B cell (primary cell): Measurements from ENCODE around the gene COPS3. TPM values are rescaled to one million over a fixed set of nuclear protein-coding genes. Genes with fewer than 3 reads are reported as not detected.

Experiments used
- ATAC-seq: fragments of 200-7000 bp; cut with Tn5 transposase; one replicate; pipeline ENCODE4 v1.10.0; 2021; ENCODE audit warnings: low read depth, mild to moderate bottlenecking, moderate number of reproducible peaks, moderate library complexity
- CTCF ChIA-PET: fragments of 350-600 bp; sonication (Branson Sonifier 250); formaldehyde crosslinking; loops from one replicate; lab custom pipeline; 2021; ENCODE audit warnings: antibody characterized with exemption, inconsistent platforms; lab: Charles Lee
- POLR2A ChIA-PET: fragments of 350-600 bp; sonication (Branson Sonifier 250); formaldehyde crosslinking; loops from one replicate; lab custom pipeline; 2021; ENCODE audit warnings: antibody characterized with exemption; lab: Charles Lee
- DNase-seq: peaks from one replicate; pipeline ENCODE4 v3.0.0; 2013
- H2AFZ ChIP-seq: 2 replicates; pipeline ENCODE4 v1.6.1; 2012; ENCODE audit warnings: mild to moderate bottlenecking, low read depth, low read length; ENCODE audit not compliant: insufficient read depth, poor library complexity, severe bottlenecking
- H3K27ac ChIP-seq, 2 donors: 1 replicate in 1 of 2; 2 replicates in 1 of 2; pipeline ENCODE4 v1.5.1; 2012 to 2013; ENCODE audit warnings: low read length in 2 of 2, mild to moderate bottlenecking in 2 of 2, moderate library complexity in 1 of 2
- H3K27me3 ChIP-seq, 4 experiments: fragments of 200-600 bp in 1 of 4; sonication (generic) in 1 of 4; replicated peaks in 1 of 4; 1 replicate in 2 of 4; 2 replicates in 2 of 4; pipeline versions ENCODE4 v1.6.1 to v1.7.0; 2013 to 2016; ENCODE audit warnings: low read length in 3 of 4, mild to moderate bottlenecking in 2 of 4, mixed read lengths in 1 of 4, moderate library complexity in 1 of 4; ENCODE audit not compliant: insufficient read depth in 4 of 4, control insufficient read depth in 3 of 4; ENCODE audit errors: control extremely low read depth in 1 of 4
- H3K36me3 ChIP-seq, 2 experiments: replicated peaks in 1 of 2; 1 replicate in 1 of 2; 2 replicates in 1 of 2; pipeline versions ENCODE4 v1.6.1 to v1.7.1; 2013; ENCODE audit warnings: low read length in 1 of 2; ENCODE audit not compliant: insufficient read depth in 2 of 2, control insufficient read depth in 1 of 2; ENCODE audit errors: control extremely low read depth in 1 of 2, extremely low read depth in 1 of 2
- H3K4me1 ChIP-seq, 2 donors: fragments of 200-600 bp in 1 of 2; sonication (generic) in 1 of 2; 1 replicate in 1 of 2; 2 replicates in 1 of 2; pipeline versions ENCODE4 v1.5.1 to v1.6.1; 2013 to 2017; ENCODE audit warnings: low read length in 2 of 2; ENCODE audit not compliant: control insufficient read depth in 2 of 2, insufficient read depth in 2 of 2
- H3K4me2 ChIP-seq: replicated peaks from 2 replicates; pipeline ENCODE3; 2012; ENCODE audit warnings: mild to moderate bottlenecking, low read depth, low read length; ENCODE audit not compliant: poor library complexity, severe bottlenecking
- H3K4me3 ChIP-seq, 5 experiments: fragments of 200-600 bp in 1 of 5; sonication (generic) in 1 of 5; 1 replicate in 3 of 5; 2 replicates in 2 of 5; pipeline versions ENCODE4 v1.5.1 to v1.7.0; 2011 to 2016; ENCODE audit warnings: low read length in 4 of 5, mild to moderate bottlenecking in 4 of 5, low read depth in 2 of 5, control low read depth in 1 of 5, moderate library complexity in 1 of 5; ENCODE audit not compliant: insufficient read depth in 1 of 5; ENCODE audit errors: control extremely low read depth in 1 of 5, extremely low read depth in 1 of 5
- H3K79me2 ChIP-seq: fragments of 200-600 bp; sonication (generic); one replicate; pipeline ENCODE4 v1.6.0; 2016; ENCODE audit warnings: low read length; ENCODE audit not compliant: control insufficient read depth, insufficient read depth
- H3K9ac ChIP-seq: fragments of 200-600 bp; sonication (generic); 2 replicates; pipeline ENCODE4 v1.6.1; 2017; ENCODE audit warnings: mild to moderate bottlenecking, low read length, moderate library complexity
- H3K9me3 ChIP-seq, 3 donors: one replicate each; pipeline versions ENCODE4 v1.6.1 to v1.7.1; 2013; ENCODE audit warnings: low read length in 2 of 3; ENCODE audit not compliant: control insufficient read depth in 2 of 3, insufficient read depth in 1 of 3; ENCODE audit errors: control extremely low read depth in 1 of 3
- H4K20me1 ChIP-seq: 2 replicates; pipeline ENCODE4 v1.6.0; 2012; ENCODE audit warnings: mild to moderate bottlenecking, low read length; ENCODE audit not compliant: insufficient read depth, control insufficient read depth, poor library complexity, severe bottlenecking
- H3K27ac Mint-ChIP-seq: one replicate; pipeline ENCODE4 v1.8.0; 2021; ENCODE audit warnings: mixed read lengths
- H3K27me3 Mint-ChIP-seq: one replicate; pipeline ENCODE4 v1.8.0; 2021; ENCODE audit warnings: mixed read lengths
- H3K4me1 Mint-ChIP-seq: one replicate; pipeline ENCODE4 v1.8.0; 2021; ENCODE audit warnings: mixed read lengths
- H3K4me3 Mint-ChIP-seq: one replicate; pipeline ENCODE4 v1.8.0; 2021; ENCODE audit warnings: mixed read lengths
- H3K9me3 Mint-ChIP-seq: one replicate; pipeline ENCODE4 v1.8.0; 2022; ENCODE audit warnings: mixed read lengths; ENCODE audit not compliant: insufficient read depth
- CTCF ChIP-seq: fragments of 200-600 bp; IDR thresholded peaks from one replicate; pipeline ENCODE4 v1.8.0; 2022; ENCODE audit warnings: antibody characterized with exemption, mild to moderate bottlenecking
- EZH2 ChIP-seq: IDR thresholded peaks from 2 replicates; pipeline ENCODE4 v1.6.1; 2012; ENCODE audit warnings: borderline replicate concordance, low read depth, mild to moderate bottlenecking, moderate library complexity, low read length; ENCODE audit not compliant: insufficient read depth, poor library complexity, severe bottlenecking
- WGBS: methylation state at CpG from one replicate; pipeline ENCODE4 v1.1.5; 2013; ENCODE audit warnings: missing lambda C conversion rate; ENCODE audit not compliant: insufficient coverage; 5-methylcytosine and 5-hydroxymethylcytosine counted together
- intact Hi-C: fragments of 100-400 bp; cut with micrococcal nuclease; formaldehyde crosslinking; loops from one replicate; pipeline ENCODE4 v1.10.0; 2022
- polyA plus RNA-seq: library from polyadenylated mRNA; depleted of rRNA; stranded (reverse); fragments of >200 nt; gene quantifications from 2 replicates; pipeline ENCODE4 v1.2.3, GENCODE V29; 2012
- total RNA-seq, 2 donors: library from RNA; stranded (reverse); fragments of 120-200 nt in 1 of 2; gene quantifications; 1 replicate in 1 of 2; 2 replicates in 1 of 2; pipeline versions ENCODE4 v1.2.3 to v1.2.4, GENCODE V29; 2013 to 2022

Gene COPS3
- total and polyA plus RNA-seq, 2 donors (not counting 1 experiment from before 2014, with no cell fraction given): 37.2 to 45.5 TPM

DNA sequence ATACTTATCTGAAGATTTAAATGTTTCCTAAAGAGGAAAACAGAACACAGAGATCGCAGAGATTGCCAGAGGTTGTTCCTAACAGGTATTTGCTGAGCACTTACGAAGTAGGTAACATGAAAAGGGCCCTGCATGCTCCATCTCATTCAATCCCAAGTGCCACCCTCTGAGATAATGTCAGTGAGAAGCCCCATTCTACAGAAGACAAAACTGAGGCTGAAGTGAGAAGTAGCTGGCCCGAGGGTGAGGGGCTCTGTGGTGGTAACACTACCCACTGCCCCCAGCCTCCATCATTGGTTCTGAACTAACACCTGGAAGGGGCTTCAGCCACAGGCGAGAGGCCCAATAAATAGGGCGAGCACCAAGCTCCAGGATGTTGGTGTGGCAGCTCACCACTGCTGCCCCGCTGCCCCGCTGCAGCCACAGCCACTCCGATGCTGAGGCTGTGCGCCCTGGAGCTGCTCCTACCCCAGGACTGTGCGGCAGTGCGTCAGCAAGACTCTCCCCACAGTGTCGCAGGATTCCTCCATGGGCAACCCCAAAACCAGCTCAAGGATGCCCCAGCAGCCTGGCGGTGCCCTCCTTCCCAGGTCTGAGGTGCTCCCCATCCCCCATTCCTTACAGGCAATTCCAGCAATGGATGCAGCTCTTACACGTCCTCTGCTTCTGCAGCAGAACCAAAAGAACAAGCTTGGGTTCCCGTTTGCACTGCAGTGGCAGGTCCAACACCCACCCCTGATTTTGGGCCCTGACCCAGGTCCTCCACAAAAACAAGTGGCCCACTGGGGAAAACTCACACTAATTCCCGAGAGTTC is 54.4 kb downstream of the COPS3 start:
- H3K27ac Mint-ChIP-seq: no peak overlapping the region
- no peak overlapping the region for H3K27ac ChIP-seq
- no peak for ATAC-seq

More for the DNA sequence above, 54.4 kb downstream of the COPS3 start:
- Histone ChIP-seq H3K9ac (no peak overlapping the region), H3K27me3 (no peaks in the 10 kb centered on the region), H3K79me2 (peaks cover 19% of the 10 kb centered on the region), H3K36me3 (peaks cover 4 to 80% of the 10 kb centered on the region in 2 experiments), H3K9me3 (no peaks in the 10 kb centered on the region), H3K4me2 (no peak overlapping the region), H3K4me1 (no peaks in the 10 kb centered on the region), H4K20me1 (peaks cover 4% of the 10 kb centered on the region), H2AFZ (no peak overlapping the region), H3K4me3 (no peak overlapping the region)
- no peaks in the 10 kb centered on the region for H3K27me3 Mint-ChIP-seq
- TF ChIP-seq CTCF (no peak), EZH2 (no peak)
- DNase-seq: no peak
- H3K9me3 Mint-ChIP-seq: no peaks in the 10 kb centered on the region
- H3K4me3 Mint-ChIP-seq: no peak overlapping the region
- ChIA-PET POLR2A (interaction anchor here (0.8 kb wide), 1 partner anchor 19 kb away, joined by 3 read pairs; no protein-coding TSS in a partner anchor), CTCF (interaction anchor here (0.6 kb wide), 1 partner anchor 85 kb away, joined by 3 read pairs; no protein-coding TSS in a partner anchor)
- peaks cover under 1% of the 10 kb centered on the region for H3K4me1 Mint-ChIP-seq
- intact Hi-C loops: no loop called here
- WGBS: 98% methylated on average over 14 of the region's 16 CpGs
